Adrenal gland (tissue), 12 donors: ENCODE results near the gene DOCK7. TPM values are rescaled to one million over a fixed set of nuclear protein-coding genes. Genes with fewer than 3 reads are reported as not detected.

Experiments
- DNase-seq, 7 donors: peaks; one replicate each; pipeline ENCODE4 v3.0.0-alpha.2; 2019 to 2020
- H3K27ac ChIP-seq, 5 donors: fragments of 200-600 bp; sonication (generic) in 4 of 5; 1 replicate in 3 of 5; 2 replicates in 2 of 5; pipeline versions ENCODE4 v1.5.1 to v1.8.0; 2016 to 2020; ENCODE audit warnings: mild to moderate bottlenecking in 1 of 5
- H3K27me3 ChIP-seq: fragments of 200-600 bp; 2 replicates; pipeline ENCODE4 v1.8.0; 2021
- H3K36me3 ChIP-seq, 2 donors: fragments of 200-600 bp; replicated peaks in 1 of 2; 1 replicate in 1 of 2; 2 replicates in 1 of 2; pipeline versions ENCODE4 v1.5.1 to v1.8.0; 2018 to 2022
- H3K4me1 ChIP-seq, 2 donors: fragments of 200-600 bp; replicated peaks in 1 of 2; 1 replicate in 1 of 2; 2 replicates in 1 of 2; pipeline versions ENCODE4 v1.5.1 to v1.8.0; 2018 to 2021
- H3K4me3 ChIP-seq, 4 donors: fragments of 200-600 bp; sonication (generic) in 3 of 4; one replicate each; pipeline ENCODE4 v1.5.1; 2016 to 2018
- H3K9me3 ChIP-seq, 3 donors: fragments of 200-600 bp; sonication (generic) in 1 of 3; replicated peaks in 1 of 3; 1 replicate in 2 of 3; 2 replicates in 1 of 3; pipeline versions ENCODE4 v1.5.1 to v1.8.0; 2016 to 2021
- POLR2A ChIP-seq, 2 donors: fragments of 450-650 bp; IDR thresholded peaks; one replicate each; pipeline ENCODE4 v1.6.1; 2017; ENCODE audit warnings: antibody characterized with exemption in 2 of 2, mild to moderate bottlenecking in 2 of 2, moderate library complexity in 1 of 2
- WGBS, 4 donors: extraction: QIAGEN DNeasy Blood & Tissue Kit in 2 of 4; methylation state at CpG; one replicate each; pipeline versions ENCODE4 v1.1.5 to v1.1.7; 2013 to 2017; 5-methylcytosine and 5-hydroxymethylcytosine counted together
- intact Hi-C, 2 donors: fragments of 100-400 bp; cut with DNase I; formaldehyde crosslinking; loops; one replicate each; pipeline versions ENCODE4 v1.14.1 to v1.15.0; 2022 to 2023
- polyA plus RNA-seq, 3 donors: library from polyadenylated mRNA; stranded (reverse); fragments of 200-250 nt in 2 of 3; fragments of 350-450 nt in 1 of 3; fragmentation: Illumina TruSeq in 1 of 3; extraction: RNeasy Lipid Tissue Mini Kit (QIAGEN cat#74804) in 1 of 3; gene quantifications; one replicate each; pipeline ENCODE4 v1.2.3, GENCODE V29; 2013 to 2014
- total RNA-seq, 9 donors: library from RNA; depleted of rRNA in 4 of 9; stranded (reverse); fragments of >200 nt in 4 of 9; fragments of 120-200 nt in 1 of 9; fragmentation: NEBNext Ultra II Directional in 1 of 9; extraction: Animal tissue kit (Norgen Biotek cat#: 25700) in 1 of 9; gene quantifications; one replicate each; pipeline versions ENCODE4 v1.1.0 to v1.2.4, GENCODE V29; 2013 to 2023
- TF ChIP-seq, protein P1 (sequence below), 6 experiments: fragments of 450-650 bp in 4 of 6; fragments of 200-600 bp in 2 of 6; sonication (generic) in 1 of 6; IDR thresholded peaks; 1 replicate in 5 of 6; 2 replicates in 1 of 6; pipeline versions ENCODE4 v1.5.1 to v1.8.0; 2016 to 2021; ENCODE audit warnings: antibody characterized with exemption in 6 of 6, mild to moderate bottlenecking in 2 of 6, moderate library complexity in 1 of 6
- donor health status: healthy with polysubstance abuse.
- donor health status: Bipolar disorder and iron deficiency.
- donor health status: DM: yes; HTN: yes; CAD: no.
- donor health status: DM: no; HTN: no; CAD: no.
- donor health status: DM: no; HTN: no; CAD: no.
- donor health status: DM: yes; HTN: yes; CAD: no.

Gene DOCK7
- total and polyA plus RNA-seq, 12 donors: 4.7 to 43.0 (median 22.7) TPM

DNA sequence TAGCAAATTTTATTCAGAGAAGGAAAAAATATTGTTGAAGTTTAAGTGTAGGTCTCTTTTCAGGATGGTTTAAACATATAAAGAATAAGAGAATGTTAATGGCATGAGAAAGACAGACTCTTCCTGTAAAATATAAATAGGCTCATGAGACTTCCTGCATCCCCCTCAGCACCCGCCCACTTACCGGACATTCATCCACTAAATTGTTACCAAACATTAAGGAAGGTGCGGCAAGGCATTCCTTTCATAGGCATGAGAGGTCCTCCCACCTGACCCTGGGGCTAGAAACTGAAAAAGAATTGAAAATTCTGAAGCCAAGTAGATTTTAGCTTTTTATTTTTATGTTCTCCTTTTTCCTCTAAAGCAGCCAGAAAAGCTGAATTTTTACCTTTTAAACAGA lies 261.9 kb downstream of the DOCK7 start:
- no peak overlapping the region for H3K4me3 ChIP-seq
- H3K36me3 ChIP-seq: no peaks in the 10 kb centered on the region
- 37 to 56% (median 42%) methylated on average over 3 of the region's 3 CpGs for WGBS, 4 donors
- no peak overlapping the region for H3K27ac ChIP-seq
- intact Hi-C loops: no loop called here
- H3K9me3 ChIP-seq: no peaks in the 10 kb centered on the region
- H3K4me1 ChIP-seq: no peaks in the 10 kb centered on the region
- TF ChIP-seq, protein P1, sequence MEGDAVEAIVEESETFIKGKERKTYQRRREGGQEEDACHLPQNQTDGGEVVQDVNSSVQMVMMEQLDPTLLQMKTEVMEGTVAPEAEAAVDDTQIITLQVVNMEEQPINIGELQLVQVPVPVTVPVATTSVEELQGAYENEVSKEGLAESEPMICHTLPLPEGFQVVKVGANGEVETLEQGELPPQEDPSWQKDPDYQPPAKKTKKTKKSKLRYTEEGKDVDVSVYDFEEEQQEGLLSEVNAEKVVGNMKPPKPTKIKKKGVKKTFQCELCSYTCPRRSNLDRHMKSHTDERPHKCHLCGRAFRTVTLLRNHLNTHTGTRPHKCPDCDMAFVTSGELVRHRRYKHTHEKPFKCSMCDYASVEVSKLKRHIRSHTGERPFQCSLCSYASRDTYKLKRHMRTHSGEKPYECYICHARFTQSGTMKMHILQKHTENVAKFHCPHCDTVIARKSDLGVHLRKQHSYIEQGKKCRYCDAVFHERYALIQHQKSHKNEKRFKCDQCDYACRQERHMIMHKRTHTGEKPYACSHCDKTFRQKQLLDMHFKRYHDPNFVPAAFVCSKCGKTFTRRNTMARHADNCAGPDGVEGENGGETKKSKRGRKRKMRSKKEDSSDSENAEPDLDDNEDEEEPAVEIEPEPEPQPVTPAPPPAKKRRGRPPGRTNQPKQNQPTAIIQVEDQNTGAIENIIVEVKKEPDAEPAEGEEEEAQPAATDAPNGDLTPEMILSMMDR (IDR thresholded peaks at IDR 0.05): no peak
- TF ChIP-seq POLR2A (IDR thresholded peaks at IDR 0.05): no peak
- no peak for DNase-seq
- H3K27me3 ChIP-seq: no peaks in the 10 kb centered on the region

DNA sequence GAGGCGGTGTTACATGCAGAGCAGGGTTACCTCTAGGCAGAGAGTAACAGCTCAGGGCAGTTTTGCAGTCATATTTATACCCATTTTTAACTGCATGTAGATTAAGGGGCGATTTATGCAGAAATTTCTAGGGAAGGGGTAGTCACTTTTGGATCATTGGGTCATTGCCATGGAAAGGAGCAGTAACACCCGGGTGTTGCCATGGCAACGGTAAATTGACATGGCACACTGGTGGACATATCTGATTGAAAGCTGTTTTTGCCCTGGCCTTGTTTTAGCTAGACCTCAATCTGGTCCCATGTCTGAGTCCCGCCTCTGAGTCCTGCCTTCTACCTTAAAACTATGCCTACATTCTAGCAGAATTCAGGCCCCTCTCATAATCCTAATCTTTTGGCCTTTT lies 263.1 kb downstream of the DOCK7 start:
- Histone ChIP-seq H3K4me3 (no peak overlapping the region), H3K9me3 (no peaks in the 10 kb centered on the region), H3K27ac (no peak overlapping the region), H3K4me1 (no peaks in the 10 kb centered on the region), H3K36me3 (no peaks in the 10 kb centered on the region), H3K27me3 (no peaks in the 10 kb centered on the region)
- DNase-seq: no peak
- intact Hi-C loops: no loop called here
- WGBS, 4 donors: 77 to 82% (median 80%) methylated on average over 5 of the region's 5 CpGs
- TF ChIP-seq, protein P1 (IDR thresholded peaks at IDR 0.05): no peak
- TF ChIP-seq POLR2A (IDR thresholded peaks at IDR 0.05): no peak

GRCh38 chr1:62424411-62424810 lies 263.8 kb downstream of the DOCK7 start:
- Histone ChIP-seq H3K27me3 (no peaks in the 10 kb centered on the region), H3K27ac (no peak overlapping the region), H3K4me1 (no peaks in the 10 kb centered on the region), H3K9me3 (no peaks in the 10 kb centered on the region), H3K4me3 (no peak overlapping the region), H3K36me3 (no peaks in the 10 kb centered on the region)
- intact Hi-C loops: no loop called here
- no peak for DNase-seq
- 72 to 81% (median 76%) methylated on average over 4 of the region's 4 CpGs for WGBS, 4 donors
- no peak for TF ChIP-seq POLR2A (IDR thresholded peaks at IDR 0.05)
- TF ChIP-seq, protein P1 (IDR thresholded peaks at IDR 0.05): no peak

GRCh38 chr1:62423580-62424242 lies 264.5 kb downstream of the DOCK7 start:
- Histone ChIP-seq H3K4me3 (no peak overlapping the region), H3K36me3 (no peaks in the 10 kb centered on the region), H3K4me1 (no peaks in the 10 kb centered on the region), H3K9me3 (no peaks in the 10 kb centered on the region), H3K27ac (no peak overlapping the region), H3K27me3 (no peaks in the 10 kb centered on the region)
- intact Hi-C loops: no loop called here
- 90 to 94% (median 94%) methylated on average over 14 of the region's 14 CpGs for WGBS, 4 donors
- TF ChIP-seq POLR2A (IDR thresholded peaks at IDR 0.05): no peak
- TF ChIP-seq, protein P1 (IDR thresholded peaks at IDR 0.05): no peak
- no peak for DNase-seq
